Natural killer cell (primary cell): ENCODE data around the gene CLCN6. TPM values are rescaled to one million over a fixed set of nuclear protein-coding genes. Genes with fewer than 3 reads are reported as not detected.

Experiments
- ATAC-seq, 3 donors: fragments of 150-1000 bp in 2 of 3; fragments of 200-7000 bp in 1 of 3; cut with Tn5 transposase; 1 replicate in 1 of 3; 2 replicates in 2 of 3; pipeline ENCODE4 v1.10.0; 2021; ENCODE audit warnings: mild to moderate bottlenecking in 2 of 3, moderate library complexity in 2 of 3
- DNase-seq, 2 donors: peaks; one replicate each; pipeline versions ENCODE4 v3.0.0 to v3.0.0-alpha.2; 2013 to 2021; ENCODE audit warnings: mixed read lengths in 1 of 2
- H3K27ac ChIP-seq: one replicate; pipeline ENCODE4 v1.5.1; 2013; ENCODE audit warnings: mild to moderate bottlenecking, low read length
- H3K27me3 ChIP-seq: one replicate; pipeline ENCODE4 v1.6.1; 2013; ENCODE audit warnings: low read length; ENCODE audit not compliant: control insufficient read depth, insufficient read depth
- H3K36me3 ChIP-seq: one replicate; pipeline ENCODE4 v1.6.1; 2013; ENCODE audit warnings: low read length; ENCODE audit not compliant: control insufficient read depth, insufficient read depth
- H3K4me1 ChIP-seq: one replicate; pipeline ENCODE4 v1.6.1; 2013; ENCODE audit warnings: low read length; ENCODE audit not compliant: control insufficient read depth, insufficient read depth
- H3K4me3 ChIP-seq: one replicate; pipeline ENCODE4 v1.5.1; 2013; ENCODE audit warnings: low read length
- H3K9me3 ChIP-seq: one replicate; pipeline ENCODE4 v1.6.1; 2013; ENCODE audit warnings: low read length; ENCODE audit not compliant: control insufficient read depth, insufficient read depth
- H3K27ac Mint-ChIP-seq, 2 donors: one replicate each; pipeline ENCODE4 v1.8.0; 2022; ENCODE audit warnings: mild to moderate bottlenecking in 2 of 2, mixed read lengths in 2 of 2, moderate library complexity in 1 of 2
- H3K27me3 Mint-ChIP-seq, 2 donors: one replicate each; pipeline ENCODE4 v1.8.0; 2022; ENCODE audit warnings: low read depth in 2 of 2, mixed read lengths in 2 of 2
- H3K36me3 Mint-ChIP-seq: one replicate; pipeline ENCODE4 v1.8.0; 2022; ENCODE audit warnings: mixed read lengths
- H3K4me1 Mint-ChIP-seq, 2 donors: one replicate each; pipeline ENCODE4 v1.8.0; 2022; ENCODE audit warnings: mixed read lengths in 2 of 2
- H3K4me3 Mint-ChIP-seq: one replicate; pipeline ENCODE4 v1.8.0; 2022; ENCODE audit warnings: mild to moderate bottlenecking, moderate library complexity, mixed read lengths
- H3K9me3 Mint-ChIP-seq, 2 donors: one replicate each; pipeline ENCODE4 v1.8.0; 2022; ENCODE audit warnings: mixed read lengths in 2 of 2
- WGBS: methylation state at CpG from one replicate; pipeline ENCODE4 v1.1.7; 2013; ENCODE audit warnings: missing lambda C conversion rate; ENCODE audit not compliant: insufficient coverage; 5-methylcytosine and 5-hydroxymethylcytosine counted together
- intact Hi-C: fragments of 100-400 bp; cut with micrococcal nuclease; formaldehyde crosslinking; loops from one replicate; pipeline ENCODE4 v1.14.2; 2022
- total RNA-seq, 4 donors: library from RNA; stranded (reverse); fragments of 120-200 nt in 1 of 4; gene quantifications; one replicate each; pipeline versions ENCODE4 v1.2.3 to v1.2.4, GENCODE V29; 2013 to 2022
- TF ChIP-seq, protein P1 (sequence below): fragments of 200-600 bp; IDR thresholded peaks from one replicate; pipeline ENCODE4 v1.8.0; 2022; ENCODE audit warnings: antibody characterized with exemption

Gene CLCN6
- total RNA-seq, 3 donors from 2014 or later (not counting 1 experiment from before 2014, with no cell fraction given): 21.4 to 28.6 (median 25.6) TPM

DNA sequence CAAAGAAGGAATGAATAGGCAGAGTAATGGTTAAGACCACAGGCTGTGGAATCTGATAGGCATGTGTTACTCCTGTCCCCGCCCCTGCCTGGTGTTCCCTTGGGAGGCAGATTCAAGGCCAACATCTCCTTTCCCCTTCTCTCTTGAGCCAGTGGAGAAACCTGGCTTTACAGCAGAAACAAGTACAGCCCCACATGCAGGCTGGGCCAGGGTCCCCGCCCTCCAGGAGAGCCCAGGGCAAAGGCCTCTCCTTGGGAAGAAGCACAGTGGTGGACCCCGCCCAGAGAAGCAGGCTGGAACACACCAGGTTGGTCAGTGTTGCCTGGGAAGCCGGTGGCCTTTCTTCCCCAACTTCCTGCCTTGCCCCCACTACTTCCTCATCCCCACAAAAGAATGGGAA lies 37.2 kb upstream of the CLCN6 start:
- Histone ChIP-seq H3K4me3 (no peak overlapping the region), H3K36me3 (no peaks in the 10 kb centered on the region), H3K27ac (no peak overlapping the region), H3K27me3 (no peaks in the 10 kb centered on the region), H3K4me1 (no peaks in the 10 kb centered on the region), H3K9me3 (no peaks in the 10 kb centered on the region)
- WGBS: 70% methylated on average over 3 of the region's 4 CpGs
- H3K9me3 Mint-ChIP-seq: no peaks in the 10 kb centered on the region
- no peak overlapping the region for H3K27ac Mint-ChIP-seq
- H3K27me3 Mint-ChIP-seq: no peaks in the 10 kb centered on the region
- DNase-seq: no peak
- TF ChIP-seq, protein P1, sequence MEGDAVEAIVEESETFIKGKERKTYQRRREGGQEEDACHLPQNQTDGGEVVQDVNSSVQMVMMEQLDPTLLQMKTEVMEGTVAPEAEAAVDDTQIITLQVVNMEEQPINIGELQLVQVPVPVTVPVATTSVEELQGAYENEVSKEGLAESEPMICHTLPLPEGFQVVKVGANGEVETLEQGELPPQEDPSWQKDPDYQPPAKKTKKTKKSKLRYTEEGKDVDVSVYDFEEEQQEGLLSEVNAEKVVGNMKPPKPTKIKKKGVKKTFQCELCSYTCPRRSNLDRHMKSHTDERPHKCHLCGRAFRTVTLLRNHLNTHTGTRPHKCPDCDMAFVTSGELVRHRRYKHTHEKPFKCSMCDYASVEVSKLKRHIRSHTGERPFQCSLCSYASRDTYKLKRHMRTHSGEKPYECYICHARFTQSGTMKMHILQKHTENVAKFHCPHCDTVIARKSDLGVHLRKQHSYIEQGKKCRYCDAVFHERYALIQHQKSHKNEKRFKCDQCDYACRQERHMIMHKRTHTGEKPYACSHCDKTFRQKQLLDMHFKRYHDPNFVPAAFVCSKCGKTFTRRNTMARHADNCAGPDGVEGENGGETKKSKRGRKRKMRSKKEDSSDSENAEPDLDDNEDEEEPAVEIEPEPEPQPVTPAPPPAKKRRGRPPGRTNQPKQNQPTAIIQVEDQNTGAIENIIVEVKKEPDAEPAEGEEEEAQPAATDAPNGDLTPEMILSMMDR: no peak
- H3K36me3 Mint-ChIP-seq: no peaks in the 10 kb centered on the region
- no peak overlapping the region for H3K4me3 Mint-ChIP-seq
- intact Hi-C loops: no loop called here
- no peak for ATAC-seq
- H3K4me1 Mint-ChIP-seq: no peaks in the 10 kb centered on the region

DNA sequence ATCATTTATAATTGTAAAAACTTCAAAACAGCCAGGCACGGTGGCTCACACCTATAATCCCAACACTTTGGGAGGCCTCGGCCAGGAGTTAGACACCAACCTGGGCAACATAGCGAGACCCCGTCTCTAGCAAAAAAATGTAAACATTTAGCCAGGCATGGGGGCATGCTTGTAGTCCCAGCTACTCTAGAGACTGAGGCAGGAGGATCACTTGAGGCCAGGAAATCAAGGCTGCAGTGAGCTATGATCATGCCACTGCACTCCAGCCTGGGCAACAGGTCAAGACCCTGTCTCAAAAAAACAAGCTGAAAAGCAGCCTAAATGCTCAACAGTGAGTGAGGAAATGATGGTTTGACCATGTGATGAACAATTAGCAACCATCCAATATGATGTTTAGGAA lies 36.7 kb upstream of the CLCN6 start:
- H3K36me3 Mint-ChIP-seq: no peaks in the 10 kb centered on the region
- Histone ChIP-seq H3K9me3 (no peaks in the 10 kb centered on the region), H3K4me1 (no peaks in the 10 kb centered on the region), H3K36me3 (no peaks in the 10 kb centered on the region), H3K27ac (no peak overlapping the region), H3K4me3 (no peak overlapping the region), H3K27me3 (no peaks in the 10 kb centered on the region)
- DNase-seq (no peak), ATAC-seq (no peak)
- H3K9me3 Mint-ChIP-seq: no peaks in the 10 kb centered on the region
- intact Hi-C loops: no loop called here
- TF ChIP-seq, protein P1: no peak
- no peak overlapping the region for H3K27ac Mint-ChIP-seq
- H3K4me3 Mint-ChIP-seq: no peak overlapping the region
- no peaks in the 10 kb centered on the region for H3K27me3 Mint-ChIP-seq
- no peaks in the 10 kb centered on the region for H3K4me1 Mint-ChIP-seq
- WGBS: 85% methylated on average over 4 of the region's 4 CpGs

DNA sequence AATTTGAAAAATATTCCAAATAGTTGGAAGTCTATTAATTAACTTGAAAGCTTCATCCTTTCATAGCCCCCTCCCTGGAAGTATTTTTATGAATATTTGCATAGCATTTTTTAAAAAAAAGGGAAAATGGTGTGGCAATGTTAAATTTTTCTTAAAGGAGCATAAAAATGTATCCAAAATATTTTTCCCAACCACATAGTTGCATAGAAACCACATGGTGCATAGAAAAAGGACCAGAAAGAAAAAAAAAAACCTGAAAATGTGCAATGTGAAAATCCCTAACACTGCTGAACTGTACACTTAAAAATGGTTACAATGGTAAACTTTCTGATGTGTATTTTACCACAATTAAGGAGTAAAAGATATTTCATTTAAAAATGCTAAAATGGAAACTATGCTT lies 36.0 kb upstream of the CLCN6 start:
- no peaks in the 10 kb centered on the region for H3K9me3 Mint-ChIP-seq
- Histone ChIP-seq H3K9me3 (no peaks in the 10 kb centered on the region), H3K4me3 (no peak overlapping the region), H3K27me3 (no peaks in the 10 kb centered on the region), H3K4me1 (no peaks in the 10 kb centered on the region), H3K36me3 (no peaks in the 10 kb centered on the region), H3K27ac (no peak overlapping the region)
- no peak for DNase-seq
- H3K4me3 Mint-ChIP-seq: no peak overlapping the region
- no peak overlapping the region for H3K27ac Mint-ChIP-seq
- intact Hi-C loops: no loop called here
- TF ChIP-seq, protein P1: no peak
- ATAC-seq: no peak
- H3K4me1 Mint-ChIP-seq: no peaks in the 10 kb centered on the region
- H3K27me3 Mint-ChIP-seq: no peaks in the 10 kb centered on the region
- no peaks in the 10 kb centered on the region for H3K36me3 Mint-ChIP-seq

DNA sequence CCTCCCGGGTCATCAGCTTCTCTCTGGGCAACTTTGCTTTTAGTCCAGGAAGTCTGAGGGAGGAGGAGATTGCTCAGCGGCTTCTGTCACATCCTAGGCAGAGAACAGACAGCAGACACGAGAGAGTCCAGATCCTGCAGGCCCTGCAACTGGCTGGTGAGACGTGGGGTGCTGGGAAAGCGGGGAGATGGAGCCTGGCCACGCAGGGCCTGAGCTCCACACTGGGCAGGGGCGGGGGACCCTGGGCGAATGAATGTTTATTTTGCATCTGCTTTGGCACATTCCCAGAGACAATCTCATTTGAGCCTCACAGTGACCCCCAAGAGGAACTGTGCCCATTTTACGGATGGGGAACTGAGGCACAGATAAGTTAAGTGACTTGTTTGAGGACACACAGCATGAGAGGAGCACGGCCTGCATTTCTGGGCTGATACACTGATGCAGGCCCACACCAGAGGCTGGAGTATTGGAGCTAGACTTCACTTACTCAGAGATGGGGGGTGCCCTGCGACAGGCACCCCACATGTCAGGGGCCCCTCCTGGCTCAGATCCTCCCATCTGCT lies 34.4 kb upstream of the CLCN6 start:
- H3K36me3 Mint-ChIP-seq: no peaks in the 10 kb centered on the region
- Histone ChIP-seq H3K27ac (no peak overlapping the region), H3K9me3 (no peaks in the 10 kb centered on the region), H3K4me1 (no peaks in the 10 kb centered on the region), H3K27me3 (no peaks in the 10 kb centered on the region), H3K4me3 (no peak overlapping the region), H3K36me3 (no peaks in the 10 kb centered on the region)
- H3K9me3 Mint-ChIP-seq: no peaks in the 10 kb centered on the region
- TF ChIP-seq, protein P1: no peak
- ATAC-seq (no peak), DNase-seq (no peak)
- H3K27me3 Mint-ChIP-seq: no peaks in the 10 kb centered on the region
- H3K4me3 Mint-ChIP-seq: no peak overlapping the region
- no peak overlapping the region for H3K27ac Mint-ChIP-seq
- intact Hi-C loops: no loop called here
- 72% methylated on average over 11 of the region's 11 CpGs for WGBS
- no peaks in the 10 kb centered on the region for H3K4me1 Mint-ChIP-seq
